DMS53 treated with DMSO at 0.1 percent for 48 hours (cell line): ENCODE data around the gene USH1C.

ENCODE experiments used
- DNase-seq: peaks from one replicate; lab custom pipeline; 2025; ENCODE audit not compliant: unreplicated experiment; lab: John Stamatoyannopoulos, UW

USH1C gene

DNA sequence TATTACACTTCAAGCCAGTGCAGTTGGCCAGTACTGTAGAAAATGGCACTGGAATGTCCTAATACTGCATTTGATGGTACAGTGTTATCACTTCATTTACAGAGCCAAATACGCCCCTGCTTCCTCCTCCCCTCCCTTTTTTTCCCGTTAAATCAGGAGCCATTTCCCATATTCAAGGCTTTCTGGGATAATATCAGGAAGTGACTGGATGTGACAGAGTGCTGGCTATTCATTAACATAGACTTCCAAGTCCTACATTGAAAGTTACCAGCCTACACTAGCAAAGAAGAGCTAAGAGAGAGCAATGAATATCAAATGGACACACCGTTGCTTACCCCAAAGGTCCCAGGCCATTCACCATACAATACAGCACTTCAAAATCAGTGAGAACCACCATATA is 35.4 kb downstream of the USH1C start:
- no peak for DNase-seq

DNA sequence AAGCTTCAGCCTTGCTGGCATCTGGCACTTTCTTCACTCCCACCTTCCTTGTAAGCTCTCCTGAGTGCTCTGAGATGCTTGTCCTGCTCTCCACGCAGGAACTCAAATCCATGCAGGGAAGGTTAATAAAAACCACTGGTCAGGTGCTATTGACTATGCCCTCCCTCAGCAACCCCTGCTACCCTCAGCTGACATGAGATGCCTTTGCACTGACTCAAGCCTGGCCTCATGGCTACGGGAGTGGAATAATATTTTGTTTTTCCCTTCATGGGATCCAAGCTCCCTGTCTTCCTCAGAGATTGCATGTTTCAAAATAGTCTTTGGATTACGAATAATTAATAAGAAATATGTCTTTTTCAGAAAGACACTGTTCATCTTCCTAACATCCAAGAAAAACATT is 35.9 kb downstream of the USH1C start:
- DNase-seq, result no peak

DNA sequence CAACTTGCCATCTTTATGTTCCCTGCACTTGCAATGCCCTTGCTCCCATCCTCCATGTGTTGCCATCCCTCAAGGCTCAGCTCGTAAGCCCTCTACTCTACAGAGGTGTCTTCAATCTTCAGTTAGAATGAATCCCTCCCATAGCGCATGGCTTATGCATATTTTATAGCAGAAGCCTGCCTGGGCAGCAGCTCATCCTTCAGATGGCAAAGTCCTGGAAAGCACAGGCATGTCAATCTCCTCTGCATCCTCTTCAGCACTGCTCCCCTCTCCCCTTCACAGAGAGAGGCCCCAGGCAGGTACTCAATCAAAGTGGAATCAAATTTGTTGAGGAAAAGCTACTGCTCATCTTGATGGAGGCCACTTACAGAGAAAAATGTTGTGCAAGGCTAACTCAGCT is 36.4 kb downstream of the USH1C start:
- DNase-seq, result no peak

DNA sequence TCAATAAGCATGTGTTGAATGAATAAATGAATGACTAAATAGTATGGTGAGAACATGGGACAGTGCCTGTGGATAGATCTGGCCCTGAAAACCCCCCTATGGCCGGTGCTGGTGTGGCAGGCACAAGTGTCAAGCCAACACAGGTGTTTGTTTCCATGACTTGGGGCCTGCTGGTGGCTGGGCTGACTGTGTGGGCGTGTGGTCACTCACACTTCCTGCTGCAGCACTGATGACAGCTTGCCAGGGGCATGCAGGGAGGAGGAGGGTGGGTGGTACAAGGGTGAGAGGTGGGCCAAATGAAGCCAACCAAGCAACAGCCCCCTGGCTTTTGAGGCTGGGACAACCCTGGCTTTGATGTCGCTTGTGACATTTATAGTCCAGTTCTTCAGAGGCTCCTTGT is 37.3 kb downstream of the USH1C start:
- no peak for DNase-seq

DNA sequence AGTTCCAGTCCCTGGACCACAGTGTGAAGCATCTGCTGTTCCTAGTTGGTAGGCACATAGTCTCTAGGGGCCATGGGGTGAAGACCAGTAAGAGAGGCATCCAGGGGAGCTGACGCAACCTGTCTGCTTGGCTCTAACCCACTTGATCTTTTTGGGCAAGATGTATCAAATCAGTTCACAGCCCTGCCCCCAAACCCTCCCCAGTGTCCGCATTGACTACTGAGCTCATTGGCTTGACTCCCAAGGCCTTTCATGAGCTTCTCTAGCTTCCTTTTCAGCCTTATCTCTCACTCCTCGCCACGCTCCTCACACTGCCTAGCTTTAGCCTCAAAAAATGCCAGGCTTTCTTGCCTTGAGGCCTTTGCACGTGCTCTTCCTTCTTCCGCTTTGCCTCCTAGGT is 37.9 kb downstream of the USH1C start:
- DNase-seq, result no peak

DNA sequence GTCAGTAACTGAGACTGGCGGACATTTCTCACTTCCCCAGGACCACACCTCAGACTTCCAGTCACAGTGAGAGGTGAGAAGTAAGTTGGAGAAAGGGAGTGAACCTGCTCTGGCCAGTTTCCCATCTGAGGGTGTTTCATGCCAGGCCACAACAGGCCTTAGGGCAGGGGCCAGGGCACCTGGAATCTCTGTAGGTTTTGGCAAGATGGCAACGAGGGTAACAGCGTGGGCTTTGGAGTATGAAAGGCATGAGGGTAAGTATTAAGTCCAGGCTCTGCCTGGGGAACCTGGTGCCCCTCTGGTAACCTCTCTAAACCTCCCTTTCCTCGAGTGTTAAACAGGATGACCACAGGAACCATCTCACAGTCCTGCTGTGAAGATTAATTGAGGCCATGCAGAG is 39.1 kb downstream of the USH1C start:
- no peak for DNase-seq

DNA sequence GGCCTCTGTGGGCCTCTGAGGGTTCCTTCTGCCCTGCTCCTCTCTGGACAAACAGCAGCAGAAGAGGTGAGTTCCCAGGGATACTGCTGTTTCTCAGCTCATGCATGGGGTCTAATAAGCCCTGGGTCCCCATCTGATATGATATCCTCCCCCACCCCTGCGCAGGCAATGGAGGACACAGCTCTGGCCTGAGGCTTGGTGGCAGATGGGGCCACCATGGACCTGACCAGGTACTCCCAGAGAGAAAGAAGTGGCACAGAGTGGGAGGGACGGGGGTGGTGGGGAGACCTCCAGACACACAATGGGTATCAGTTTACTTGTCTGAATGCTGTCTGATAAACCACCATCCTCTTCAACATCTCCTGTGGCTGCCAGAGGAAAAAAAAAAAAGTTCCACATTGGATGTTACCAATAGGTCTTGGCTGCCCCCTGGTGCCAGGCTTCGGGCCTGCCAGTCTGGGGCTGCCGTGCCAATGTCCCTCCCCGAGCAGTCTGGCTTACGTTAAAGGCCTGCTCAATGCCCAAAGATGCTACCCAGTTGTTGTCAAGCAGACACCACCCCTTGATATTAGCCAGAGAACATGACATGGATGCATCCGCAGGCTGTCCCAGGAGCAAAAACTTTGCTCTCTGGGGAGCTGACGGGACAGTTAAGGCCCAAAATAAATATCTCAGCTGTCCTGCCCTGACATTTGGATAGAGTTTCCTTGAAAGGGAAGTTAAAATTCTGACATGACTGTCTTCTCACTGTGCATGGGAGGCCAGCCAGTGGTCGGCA is 39.7 kb downstream of the USH1C start:
- peak; percentile 75 for DNase-seq

DNA sequence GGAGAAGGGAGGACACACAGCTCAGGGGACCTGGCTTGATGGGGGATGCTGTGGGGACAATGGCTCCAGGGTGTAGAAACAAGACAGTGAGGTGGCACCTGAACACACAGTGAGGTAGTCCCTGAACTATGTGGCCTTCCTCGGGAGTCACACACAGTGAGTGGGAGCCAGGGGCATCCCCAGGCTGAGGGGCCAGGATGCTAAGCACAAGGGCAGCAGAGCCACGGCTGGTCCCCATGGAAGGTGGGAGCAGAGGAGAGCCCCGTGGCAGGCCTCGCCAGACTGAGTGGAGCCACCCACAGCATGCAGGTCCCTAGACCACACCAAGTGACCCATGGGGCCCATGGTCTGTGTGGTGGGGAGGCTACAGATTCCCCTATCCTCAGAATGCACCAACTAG is 41.6 kb downstream of the USH1C start:
- no peak for DNase-seq

DNA sequence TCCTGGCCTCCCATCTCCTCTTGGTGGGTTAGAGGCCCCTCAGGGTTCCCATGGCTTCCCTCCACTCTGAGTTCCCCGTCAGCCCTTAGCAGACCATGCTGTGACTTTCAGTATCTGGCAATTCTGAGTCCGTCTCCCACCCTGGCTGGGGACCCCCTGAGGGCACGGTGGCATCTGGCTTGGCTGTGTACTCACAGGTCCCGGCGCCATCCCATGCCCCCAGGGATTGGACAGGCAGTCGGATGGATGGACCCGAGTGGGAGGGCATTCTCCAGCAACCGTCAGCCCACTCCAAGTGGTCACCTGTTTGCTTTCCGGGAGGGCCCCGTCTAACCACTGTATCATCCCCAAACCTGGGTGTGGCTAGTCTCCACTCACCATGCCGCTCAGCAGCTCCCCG is 43.5 kb downstream of the USH1C start:
- DNase-seq, result no peak

DNA sequence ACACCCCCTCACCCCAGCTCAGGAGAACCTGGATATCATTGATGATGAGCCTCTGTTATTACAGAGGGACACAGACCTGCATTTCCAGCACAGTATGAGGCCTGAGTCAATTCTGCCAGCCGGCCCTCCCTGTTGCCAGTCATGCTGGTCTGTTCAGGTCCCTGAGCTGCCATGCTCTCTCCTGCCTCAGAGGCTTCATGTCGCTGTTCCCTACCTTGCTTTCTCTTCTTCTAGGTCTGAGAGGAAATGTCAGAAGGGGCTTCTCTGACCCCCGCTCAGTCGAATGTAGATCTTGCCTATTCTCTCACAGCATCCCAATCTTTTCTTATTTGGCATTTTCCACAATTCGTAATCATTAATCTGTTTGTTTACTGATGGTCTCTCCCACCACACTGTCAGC is 45.7 kb downstream of the USH1C start:
- no peak for DNase-seq

DNA sequence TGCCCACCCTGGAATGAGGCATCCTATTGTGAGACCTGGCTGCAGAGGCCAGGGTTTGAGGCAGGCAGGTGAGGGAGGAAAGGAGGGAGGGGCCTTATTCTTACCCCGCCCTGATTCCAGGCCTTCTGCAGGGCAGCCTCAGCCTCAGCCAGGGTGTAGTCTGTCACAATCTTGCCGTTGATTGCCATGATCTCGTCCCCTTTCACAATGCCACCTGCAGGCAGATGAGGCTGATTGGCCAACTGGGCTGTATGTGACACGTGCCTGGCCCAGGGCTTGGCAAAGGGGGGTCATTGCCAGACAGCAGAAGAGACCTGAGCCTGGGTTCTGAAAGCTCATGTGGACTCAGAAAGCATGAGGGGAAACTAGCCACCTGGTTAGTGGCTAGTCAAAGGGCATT is 46.2 kb downstream of the USH1C start:
- peak; percentile 49 for DNase-seq

DNA sequence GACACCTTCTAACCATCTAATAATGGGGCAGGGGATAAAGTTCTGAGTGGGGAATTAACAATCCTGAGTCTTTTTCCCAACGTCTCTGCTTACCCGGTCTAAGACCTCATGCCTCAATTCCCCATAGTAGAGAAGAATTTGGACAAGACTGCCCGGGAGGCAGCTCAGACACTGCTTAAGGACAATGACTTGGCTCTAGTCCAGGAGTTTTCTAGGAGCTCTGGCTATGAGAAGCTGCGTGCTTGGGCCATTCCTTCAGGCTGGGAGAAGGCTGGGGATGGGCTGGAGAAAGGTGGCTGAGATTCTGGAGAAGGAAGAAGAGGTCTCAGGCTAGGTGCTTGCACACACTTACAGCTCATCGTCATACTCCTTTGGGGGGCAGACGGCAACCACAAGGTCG is 47.8 kb downstream of the USH1C start:
- no peak for DNase-seq

DNA sequence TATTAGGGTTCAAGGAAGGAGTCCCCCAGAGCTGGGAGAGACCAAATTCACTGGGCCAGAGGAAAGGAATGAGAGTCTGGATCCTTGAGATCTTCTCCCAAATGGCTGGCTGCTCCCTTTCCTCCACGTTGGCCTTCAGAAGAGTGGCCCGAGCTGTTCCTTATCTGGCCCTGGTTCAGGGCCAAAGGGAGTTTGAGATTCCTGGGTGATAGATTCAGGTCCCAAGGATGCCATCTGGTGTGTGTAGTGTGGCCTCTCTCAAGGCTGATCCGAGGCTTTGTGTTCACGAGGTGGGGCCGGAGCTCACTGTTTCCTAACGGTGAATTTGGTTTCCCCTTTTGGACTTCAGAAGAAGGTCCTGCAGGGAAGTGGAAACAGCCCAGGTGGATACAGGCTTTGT is 50.2 kb downstream of the USH1C start:
- DNase-seq, result no peak

DNA sequence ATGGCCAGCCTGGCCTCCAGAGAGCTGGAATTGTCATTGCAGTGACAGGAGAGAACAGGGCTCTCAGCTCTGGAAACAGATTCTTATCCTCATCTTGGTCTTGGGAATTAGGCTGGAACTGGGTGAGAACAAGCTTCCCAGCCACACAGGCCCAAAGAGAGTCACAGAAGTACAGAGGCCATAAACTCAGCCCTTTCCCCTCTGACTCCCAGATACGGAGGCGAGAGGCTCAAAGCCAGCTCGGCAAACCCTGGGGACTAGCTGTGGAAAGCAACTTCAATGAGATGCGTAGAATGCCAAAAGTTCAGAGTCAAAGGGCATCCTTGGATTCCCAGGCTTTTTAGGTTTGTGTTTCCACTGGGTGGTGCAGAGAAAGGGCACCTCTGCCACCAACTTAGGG is 53.3 kb downstream of the USH1C start:
- no peak for DNase-seq

DNA sequence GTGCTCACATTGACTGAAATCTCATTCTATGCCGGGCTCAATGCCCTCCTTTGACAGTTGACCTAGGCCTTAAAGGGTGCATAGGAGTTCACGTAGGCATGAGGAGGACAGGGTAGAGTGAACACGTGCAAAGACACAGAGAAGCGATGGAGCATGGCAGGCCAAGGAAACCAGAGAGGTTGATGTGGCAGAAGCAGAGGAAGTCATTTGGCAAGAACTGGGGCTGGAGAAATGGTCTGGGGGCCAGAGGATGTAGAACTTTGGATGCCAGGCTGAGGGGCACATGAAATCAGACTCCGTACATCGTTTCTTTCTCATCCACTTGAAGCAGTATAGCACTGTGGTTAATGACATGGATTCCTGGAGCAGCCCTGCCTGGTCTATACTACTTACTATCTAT is 54.0 kb downstream of the USH1C start:
- DNase-seq, result no peak

DNA sequence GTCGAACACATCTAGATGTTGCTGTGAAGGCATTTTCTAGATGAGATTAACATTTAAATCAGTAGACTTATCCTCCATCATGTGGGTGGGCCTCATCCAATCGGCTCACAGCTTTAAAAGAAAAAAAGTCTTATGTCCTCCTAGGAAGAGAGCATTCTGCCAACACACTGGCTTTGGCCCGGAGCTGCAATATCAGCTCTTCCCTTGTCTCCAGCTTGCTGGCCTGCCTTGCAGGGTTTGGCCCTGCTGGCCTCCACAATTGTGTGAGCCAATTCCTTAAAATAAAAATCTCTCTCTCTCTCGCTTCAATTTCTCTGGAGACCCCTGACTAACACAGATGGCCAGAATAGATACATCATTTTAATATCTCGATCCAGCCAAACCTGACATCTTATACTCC is 54.5 kb downstream of the USH1C start:
- DNase-seq, result no peak

DNA sequence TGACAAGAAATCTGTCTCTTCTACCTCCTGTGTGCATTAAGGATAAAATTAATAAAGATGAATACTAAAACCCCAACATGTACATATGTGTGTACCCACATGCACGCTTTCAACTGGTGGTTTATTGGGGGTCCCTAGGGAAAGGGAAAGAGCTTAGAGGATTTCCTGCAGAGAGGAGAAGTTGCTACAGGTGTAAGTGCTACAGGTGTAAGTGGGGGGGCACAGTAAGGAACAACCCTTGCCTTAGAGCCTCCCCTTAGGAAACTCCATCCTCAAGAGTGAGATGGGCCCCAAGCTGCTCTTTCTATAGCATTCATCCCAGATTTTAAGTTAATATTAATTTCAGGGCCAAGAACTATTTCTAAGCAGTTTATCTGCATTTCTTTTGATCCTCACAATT is 55.7 kb downstream of the USH1C start:
- no peak for DNase-seq

DNA sequence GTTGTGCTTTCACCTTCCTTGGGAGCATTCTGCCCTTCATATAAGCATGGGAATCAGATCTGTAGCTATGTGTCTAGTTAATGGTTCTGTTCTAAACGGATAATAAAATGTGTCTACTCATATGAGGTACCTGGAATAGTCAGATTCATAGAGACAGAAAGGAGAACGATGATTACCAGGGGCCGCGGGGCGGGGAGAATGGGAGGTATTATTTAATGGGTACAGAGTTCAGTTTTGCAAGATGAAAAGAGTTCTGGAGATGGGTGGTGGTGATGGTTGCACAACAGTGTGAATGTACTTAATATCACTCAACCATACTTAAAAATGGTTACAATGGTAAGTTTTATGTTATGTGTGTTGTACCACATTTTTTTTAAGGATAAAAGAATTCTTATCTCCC is 57.6 kb downstream of the USH1C start:
- no peak for DNase-seq

DNA sequence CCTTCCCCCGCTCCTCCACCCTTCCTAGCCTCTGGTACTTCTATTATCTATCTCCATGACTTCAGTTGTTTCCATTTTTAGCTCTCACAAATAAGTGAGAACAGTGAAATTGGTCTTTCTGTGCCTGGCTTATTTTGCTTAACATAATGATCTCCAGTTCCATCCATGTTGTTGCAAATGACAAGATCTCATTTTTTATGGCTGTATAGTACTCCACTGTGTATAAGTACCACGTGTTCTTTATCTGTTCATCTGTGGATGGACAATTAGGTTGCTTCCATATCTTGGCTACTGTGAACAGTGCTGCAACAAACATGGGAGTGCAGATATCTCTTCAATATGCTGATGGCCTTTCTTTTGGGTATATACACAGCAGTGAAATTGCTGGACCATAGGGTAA is 60.7 kb downstream of the USH1C start:
- no peak for DNase-seq

DNA sequence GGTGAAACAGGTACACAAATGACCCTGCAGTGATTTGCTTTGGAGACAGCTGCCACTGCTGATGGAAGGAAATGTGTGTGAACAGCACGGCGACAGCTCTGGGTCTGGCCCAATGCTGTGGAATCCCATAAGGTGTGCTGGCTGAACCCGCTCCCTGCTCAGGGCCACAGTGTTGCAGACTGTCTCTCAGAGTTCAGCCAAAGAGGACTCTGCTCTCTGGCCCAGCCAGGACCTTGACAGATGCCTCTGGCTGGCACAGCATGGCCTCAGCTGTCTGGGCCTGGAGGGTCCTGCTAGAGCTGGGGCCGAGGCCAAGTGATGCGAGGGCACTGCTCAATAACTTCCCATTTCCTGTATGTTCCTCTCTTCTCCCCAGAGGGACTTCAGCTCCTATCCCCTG is 62.3 kb downstream of the USH1C start:
- DNase-seq, result no peak

DNA sequence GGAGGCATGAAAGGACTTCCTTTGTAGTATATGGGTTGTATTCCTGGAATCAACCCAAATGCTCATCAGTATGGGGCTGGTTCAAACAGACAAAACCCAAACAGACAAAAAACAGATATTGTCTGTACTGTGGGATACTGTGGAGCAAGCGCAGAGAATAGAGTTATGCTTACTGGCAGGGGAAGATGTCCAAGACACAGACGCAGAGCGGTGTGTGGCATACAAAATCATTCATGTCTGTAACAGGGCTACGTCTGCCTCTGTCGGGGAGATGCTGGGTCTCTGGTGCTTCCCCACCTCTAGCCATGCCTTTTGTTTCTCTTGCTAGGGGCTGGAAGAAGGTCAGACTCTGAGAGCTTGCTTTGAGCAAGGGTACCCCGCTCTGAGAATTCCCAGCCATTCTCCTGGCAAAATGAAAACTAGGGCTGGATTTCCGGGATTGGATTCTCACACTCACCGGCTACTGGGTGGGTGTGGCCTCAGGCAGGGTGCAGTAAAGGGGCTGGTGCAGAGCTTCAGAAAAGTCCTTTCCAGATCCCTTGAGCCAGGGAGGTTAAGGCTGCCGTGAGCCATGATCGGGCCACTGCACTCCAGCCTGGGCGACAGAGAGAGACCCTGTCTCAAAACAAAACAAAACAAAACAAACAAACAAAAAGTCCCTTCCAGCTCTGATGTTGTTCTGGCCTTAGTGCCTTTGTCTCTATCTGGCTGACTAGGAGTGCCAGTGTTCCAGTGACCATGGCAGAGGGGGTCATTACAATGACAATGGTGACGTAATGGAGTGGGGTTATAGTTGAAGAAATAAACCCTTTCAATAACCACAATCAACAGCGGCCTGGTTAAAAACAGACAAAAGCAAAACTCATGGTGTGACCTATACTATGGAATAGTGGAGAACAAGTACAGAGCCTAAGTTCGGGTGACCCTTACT is 64.7 kb downstream of the USH1C start:
- DNase-seq, result peak; percentile 20

DNA sequence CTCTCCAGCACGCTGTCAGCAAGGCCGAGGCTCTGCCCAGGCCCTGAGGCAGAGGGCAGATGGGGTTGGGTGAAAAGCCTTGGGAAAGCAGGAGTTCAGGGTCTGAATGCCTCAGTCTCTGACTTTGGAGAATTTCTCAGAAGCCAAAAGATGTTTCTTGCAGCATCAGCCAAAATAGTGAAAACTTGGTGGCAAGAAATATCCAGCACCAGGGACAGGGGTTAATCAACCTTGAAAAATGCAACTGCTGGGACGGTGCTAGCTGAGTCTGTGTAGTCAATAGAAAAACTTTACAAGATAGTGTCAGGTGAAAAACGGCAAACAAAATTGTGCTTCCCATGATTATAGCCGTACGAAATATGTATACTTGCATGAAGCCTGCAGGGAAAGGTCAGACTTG is 66.1 kb downstream of the USH1C start:
- DNase-seq, result no peak
